Panc1 (cell line): ENCODE measurements around the gene MAPK13.
"Not testable (repeated sequence)": the region's sequence is repeated elsewhere in the genome, so short reads cannot be mapped to it uniquely, and the experiment has no call there.

Source experiments
- CTCF ChIP-seq: fragments of 450-650 bp; IDR thresholded peaks from 2 replicates; pipeline ENCODE4 v1.5.1; 2017; ENCODE audit warnings: mild to moderate bottlenecking
- POLR2AphosphoS5 ChIP-seq: IDR thresholded peaks from 2 replicates; pipeline ENCODE4 v1.6.1; 2012; ENCODE audit warnings: mild to moderate bottlenecking, low read depth, low read length, moderate library complexity

GRCh38 chr6:36124346-36124745 lies 6.0 kb upstream of the MAPK13 start:
- TF ChIP-seq CTCF, POLR2AphosphoS5: not testable (repeated sequence)
